ENCODE results near the gene SVOPL. TPM values are rescaled to one million over a fixed set of nuclear protein-coding genes. Genes with fewer than 3 reads are reported as not detected.

SVOPL gene
- total and polyA plus RNA-seq, 2 donors (not counting 3 experiments of a cell fraction or from before 2014, with no cell fraction given) = not detected

DNA sequence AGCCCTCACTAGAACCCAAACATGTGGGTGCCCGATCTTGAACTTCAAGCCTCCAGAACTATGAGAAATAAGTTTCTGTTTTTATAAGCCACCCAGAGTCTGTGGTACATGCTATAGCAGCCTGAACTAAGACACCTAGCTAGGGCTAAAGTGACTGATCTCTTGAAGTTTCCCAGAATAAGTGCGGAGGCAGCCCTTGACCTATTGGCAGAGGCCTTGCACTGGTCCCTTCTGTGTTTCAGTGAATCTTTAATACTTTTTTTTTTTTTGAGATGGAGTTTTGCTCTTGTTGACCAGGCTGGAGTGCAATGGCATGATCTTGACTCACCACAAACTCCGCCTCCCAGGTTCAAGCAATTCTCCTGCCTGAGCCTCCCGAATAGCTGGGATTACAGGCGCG, 85.1 kb downstream of the SVOPL start:
- ChIA-PET POLR2A (no interaction called here), CTCF (no interaction called here)
- TF ChIP-seq EZH2 (IDR thresholded peaks at IDR 0.05; ENCODE audit: borderline replicate concordance, low read depth, low read length, severe bottlenecking) (no peak), MYC (IDR thresholded peaks at IDR 0.05; ENCODE audit: low read depth, low read length) (no peak), FOS (IDR thresholded peaks at IDR 0.05; ENCODE audit: borderline replicate concordance, insufficient read depth, low read length) (no peak), JUN (IDR thresholded peaks at IDR 0.05; ENCODE audit: borderline replicate concordance, insufficient read depth, insufficient read length, low read depth) (no peak), POLR2A (IDR thresholded peaks at IDR 0.05; ENCODE audit: low read depth, low read length) (no peak), GATA2 (IDR thresholded peaks at IDR 0.05; ENCODE audit: insufficient read depth, insufficient read length, low read depth, low read length) (no peak), POLR2AphosphoS5 (IDR thresholded peaks at IDR 0.05; ENCODE audit: insufficient read depth, low read depth, low read length) (no peak)
- TF ChIP-seq, protein P1, sequence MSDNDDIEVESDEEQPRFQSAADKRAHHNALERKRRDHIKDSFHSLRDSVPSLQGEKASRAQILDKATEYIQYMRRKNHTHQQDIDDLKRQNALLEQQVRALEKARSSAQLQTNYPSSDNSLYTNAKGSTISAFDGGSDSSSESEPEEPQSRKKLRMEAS (IDR thresholded peaks at IDR 0.05; ENCODE audit: insufficient read depth, insufficient read length) = no peak
- TF ChIP-seq, protein P2, sequence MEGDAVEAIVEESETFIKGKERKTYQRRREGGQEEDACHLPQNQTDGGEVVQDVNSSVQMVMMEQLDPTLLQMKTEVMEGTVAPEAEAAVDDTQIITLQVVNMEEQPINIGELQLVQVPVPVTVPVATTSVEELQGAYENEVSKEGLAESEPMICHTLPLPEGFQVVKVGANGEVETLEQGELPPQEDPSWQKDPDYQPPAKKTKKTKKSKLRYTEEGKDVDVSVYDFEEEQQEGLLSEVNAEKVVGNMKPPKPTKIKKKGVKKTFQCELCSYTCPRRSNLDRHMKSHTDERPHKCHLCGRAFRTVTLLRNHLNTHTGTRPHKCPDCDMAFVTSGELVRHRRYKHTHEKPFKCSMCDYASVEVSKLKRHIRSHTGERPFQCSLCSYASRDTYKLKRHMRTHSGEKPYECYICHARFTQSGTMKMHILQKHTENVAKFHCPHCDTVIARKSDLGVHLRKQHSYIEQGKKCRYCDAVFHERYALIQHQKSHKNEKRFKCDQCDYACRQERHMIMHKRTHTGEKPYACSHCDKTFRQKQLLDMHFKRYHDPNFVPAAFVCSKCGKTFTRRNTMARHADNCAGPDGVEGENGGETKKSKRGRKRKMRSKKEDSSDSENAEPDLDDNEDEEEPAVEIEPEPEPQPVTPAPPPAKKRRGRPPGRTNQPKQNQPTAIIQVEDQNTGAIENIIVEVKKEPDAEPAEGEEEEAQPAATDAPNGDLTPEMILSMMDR (IDR thresholded peaks at IDR 0.05; ENCODE audit: extremely low read depth in 1 of 2, insufficient read depth in 1 of 2, low read depth in 1 of 2, low read length in 2 of 2) = no peak
- BruUV-seq (replicated peaks) = no TSS peak
- Histone ChIP-seq H3K4me1 (ENCODE audit: control insufficient read depth, extremely low read depth, insufficient read depth, low read length) (no peaks in the 10 kb centered on the region), H3K36me3 (ENCODE audit: control insufficient read depth in 2 of 2, extremely low read depth in 1 of 2, insufficient read depth in 2 of 2, low read length in 2 of 2) (no peaks in the 10 kb centered on the region), H3K4me3 (replicated peaks in 1 of 3; ENCODE audit: insufficient read depth in 1 of 3, low read depth in 1 of 3, low read length in 3 of 3) (no peak overlapping the region), H3K79me2 (ENCODE audit: control insufficient read depth, insufficient read depth, low read length) (no peaks in the 10 kb centered on the region), H3K9me1 (replicated peaks; ENCODE audit: control insufficient read depth, extremely low read depth, insufficient read depth, low read length) (no peaks in the 10 kb centered on the region), H4K20me1 (replicated peaks; ENCODE audit: control insufficient read depth, extremely low read depth, insufficient read depth, low read length) (no peaks in the 10 kb centered on the region), H2AFZ (ENCODE audit: low read depth, low read length) (no peak overlapping the region), H3K4me2 (ENCODE audit: insufficient read depth, low read length) (no peak overlapping the region), H3K27me3 (ENCODE audit: control insufficient read depth in 2 of 2, insufficient read depth in 2 of 2, low read length in 2 of 2) (no peaks in the 10 kb centered on the region), H3K27ac (ENCODE audit: insufficient read depth, low read depth, low read length) (no peak overlapping the region), H3K9me3 (replicated peaks; ENCODE audit: control insufficient read depth, insufficient read depth, low read length) (no peaks in the 10 kb centered on the region), H3K9ac (replicated peaks; ENCODE audit: extremely low read depth, insufficient read depth, low read length) (no peak overlapping the region)
- DNase-seq (ENCODE audit: low read depth, low spot score) = no peak
- intact Hi-C loops (cut with micrococcal nuclease) (no loop called here), dilution Hi-C loops (cut with MboI; ENCODE audit: extremely low pct_ligation_motif_present, low sequenced_read_pairs) (no loop called here)
- no peak for FAIRE-seq
